ENCODE measurements around the gene SNAP29. TPM values are rescaled to one million over a fixed set of nuclear protein-coding genes. Genes with fewer than 3 reads are reported as not detected.

The SNAP29 gene
- total and polyA plus RNA-seq, 9 of the 15 experiments (the other 6 are each of a cell fraction or from before 2014, with no cell fraction given) = 19.5 to 250 (median 75.9) TPM

- no peaks in the 10 kb centered on the region for H3K36me3 ChIP-seq (ENCODE audit: control insufficient read depth, insufficient read depth, low read length)
- intact Hi-C loops (cut with micrococcal nuclease) = loop anchor here (2.0 kb wide), 1 partner anchor 16 kb away; no protein-coding TSS in a partner anchor
- H2AFZ ChIP-seq (ENCODE audit: low read depth, low read length) = no peak overlapping the region
- WGBS (ENCODE audit: insufficient coverage, low coverage, missing lambda C conversion rate) = 21% methylated on average over 8 of the region's 8 CpGs
- H3K79me2 ChIP-seq (ENCODE audit: control insufficient read depth, insufficient read depth, low read length) = peaks cover 74% of the 10 kb centered on the region
- FAIRE-seq (no peak), ATAC-seq (peak; percentile 46), DNase-seq (ENCODE audit: extremely low read depth in 1 of 4, low spot score in 3 of 4) (peak in 3 of 4 experiments; percentile 43 to 78 (median 51))
- in situ Hi-C loops (cut with MboI) = no loop called here
- H3K9me3 ChIP-seq (replicated peaks; ENCODE audit: control insufficient read depth, insufficient read depth, low read depth, low read length) = no peaks in the 10 kb centered on the region
- no TSS peak for BruUV-seq (replicated peaks)
- no peak overlapping the region for H3K4me3 ChIP-seq
- peaks cover 33% of the 10 kb centered on the region for H4K20me1 ChIP-seq (replicated peaks; ENCODE audit: control insufficient read depth, insufficient read depth, low read length)
- no peaks in the 10 kb centered on the region for H3K9me1 ChIP-seq (ENCODE audit: control insufficient read depth, insufficient read depth, low read length)
- peak overlapping the region; percentile 5; the same call in 1 of the 2 replicates for H3K4me2 ChIP-seq (ENCODE audit: insufficient read depth, low read length)
- H3K4me1 ChIP-seq (replicated peaks in 1 of 2; ENCODE audit: control insufficient read depth in 2 of 2, insufficient read depth in 2 of 2, low read length in 2 of 2) = peaks cover 17 to 33% of the 10 kb centered on the region in 2 experiments
- CTCF ChIA-PET (ENCODE audit: low intra/inter-chr PET ratio) = no interaction called here
- no peaks in the 10 kb centered on the region; a peak in 1 of 5 replicates for H3K27me3 ChIP-seq (ENCODE audit: control insufficient read depth in 2 of 2, insufficient read depth in 2 of 2, low read length in 2 of 2)
- POLR2A ChIA-PET = interaction anchor here (0.6 to 2.0 kb wide), 6 partner anchors 9 to 156 kb away, joined by 3 to 8 read pairs (median 4); no protein-coding TSS in a partner anchor
- H3K27ac ChIP-seq (ENCODE audit: extremely low read depth, low read depth, low read length) = no peak overlapping the region
- peak overlapping the region in 1 of 2 experiments; percentile 20; a peak in 1 of 4 replicates for H3K9ac ChIP-seq (ENCODE audit: insufficient read depth in 1 of 2, low read depth in 2 of 2, low read length in 2 of 2)
- no peak for TF ChIP-seq ATF3 (IDR thresholded peaks at IDR 0.05)
- 0 out of 2 replicates have a peak, but pooled peaks have one; percentile 9 for TF ChIP-seq ATF3 (CRISPR knock-in tag; conservative IDR thresholded peaks at IDR 0.05)
- TF ChIP-seq E2F3 (CRISPR knock-in tag; IDR thresholded peaks at IDR 0.05) = peak; percentile 62; the same call in 1 of the 2 replicates
- TF ChIP-seq LCOR (CRISPR knock-in tag; IDR thresholded peaks at IDR 0.05) = peak; percentile 59; the same call in 1 of the 2 replicates
- no peak for TF ChIP-seq BRCA1 (IDR thresholded peaks at IDR 0.05)
- TF ChIP-seq BRCA1 (CRISPR knock-in tag; IDR thresholded peaks at IDR 0.05) = peak; percentile 16; the same call in 1 of the 2 replicates
- TF ChIP-seq SUPT5H (IDR thresholded peaks at IDR 0.05) = no peak
- TF ChIP-seq ZKSCAN8 (CRISPR knock-in tag; IDR thresholded peaks at IDR 0.05) = no peak
- TF ChIP-seq JUN (IDR thresholded peaks at IDR 0.05; ENCODE audit: borderline replicate concordance, low read depth, low read length) = no peak
- 0 out of 2 replicates have a peak, but pooled peaks have one; percentile 60 for TF ChIP-seq JUN (CRISPR knock-in tag; IDR thresholded peaks at IDR 0.05; ENCODE audit: borderline replicate concordance)
- TF ChIP-seq HBP1 (CRISPR knock-in tag; IDR thresholded peaks at IDR 0.05) = peak; percentile 75
- 0 out of 2 replicates have a peak, but pooled peaks have one; percentile 70 for TF ChIP-seq PHB (CRISPR knock-in tag; IDR thresholded peaks at IDR 0.05)
- TF ChIP-seq RREB1 (CRISPR knock-in tag; IDR thresholded peaks at IDR 0.05) = peak; percentile 92
- peak; percentile 71; the same call in 1 of the 2 replicates for TF ChIP-seq HDAC8 (tag; IDR thresholded peaks at IDR 0.05)
Observed at GRCh38 chr22:20840646-20841371, 18.0 kb upstream of the SNAP29 start.
